GM18517 (cell line): Measurements from ENCODE around the gene CACNA2D2.
A peak's percentile ranks its signal among the peaks of the same experiment; 100 is the strongest.

ENCODE experiments used
- ATAC-seq: cut with Tn5 transposase; IDR thresholded peaks from one replicate; pipeline ENCODE4 v1.9.1; 2021; ENCODE audit warnings: mild to moderate bottlenecking, moderate library complexity; ENCODE audit not compliant: unreplicated experiment

Gene CACNA2D2

DNA sequence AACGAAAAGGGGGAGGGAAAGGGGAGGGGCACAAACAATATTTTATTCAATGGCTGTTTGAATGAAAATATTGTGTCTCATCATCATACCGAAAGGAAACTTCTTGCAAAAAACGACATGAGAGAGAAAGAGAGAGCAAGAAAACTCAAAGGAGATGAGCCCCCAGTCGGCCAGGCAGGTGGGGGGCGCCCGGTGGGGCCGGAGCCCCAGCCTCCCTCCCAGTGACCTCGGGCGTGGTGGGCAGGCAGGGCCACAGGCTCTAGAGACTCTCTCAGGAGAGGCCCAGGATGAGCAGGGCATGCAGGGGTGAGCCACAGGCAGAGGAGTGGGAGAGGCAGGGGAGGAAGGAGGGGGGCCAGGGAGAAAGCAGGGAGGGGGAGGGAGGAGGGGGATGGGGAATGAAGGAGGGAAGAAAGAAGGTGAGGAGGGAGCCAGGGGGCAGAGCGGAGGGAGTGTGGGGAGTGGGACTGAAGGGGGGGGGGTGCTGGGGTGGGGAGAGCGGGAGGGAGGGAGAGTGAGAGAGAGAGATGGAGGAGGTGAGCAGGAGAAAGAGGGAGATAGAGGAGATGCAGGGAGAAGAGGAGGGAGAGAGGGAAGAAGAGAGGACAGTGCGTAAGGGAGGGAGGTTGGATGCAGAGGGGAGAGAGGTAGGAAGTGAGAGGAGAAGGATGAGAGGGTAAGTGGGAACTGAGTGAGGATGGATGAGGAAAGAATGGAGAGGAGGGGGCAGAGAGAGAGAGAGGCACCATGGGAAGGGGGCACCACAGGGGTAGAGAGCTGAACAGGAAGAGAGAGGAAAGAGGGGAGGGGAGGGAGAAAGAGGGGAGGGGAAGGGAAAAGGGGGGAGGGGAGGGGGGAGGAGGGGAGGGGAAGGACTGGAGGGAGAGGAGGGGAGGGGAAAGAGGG, 130.0 kb downstream of the CACNA2D2 start:
- no peak for ATAC-seq

DNA sequence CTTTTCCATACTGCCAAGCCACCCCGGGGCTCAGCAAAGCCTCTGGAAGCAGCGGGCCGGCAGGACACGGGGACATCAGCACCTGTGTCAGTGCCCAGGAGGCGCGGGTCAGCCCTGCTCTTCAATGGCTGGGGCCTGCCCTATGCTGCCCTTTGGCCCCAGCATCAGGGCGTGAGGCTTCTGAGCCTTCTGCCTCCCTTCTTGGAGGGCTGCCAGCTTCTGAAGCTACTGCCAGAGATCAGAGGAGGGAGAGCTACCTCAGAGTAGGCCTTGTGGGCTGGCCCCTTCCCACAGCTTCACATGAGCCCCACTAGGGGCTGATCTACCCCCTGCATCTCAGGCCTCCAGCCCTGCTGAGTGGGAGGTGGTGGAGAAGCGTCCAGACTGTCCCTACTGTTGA, 131.1 kb downstream of the CACNA2D2 start:
- no peak for ATAC-seq

DNA sequence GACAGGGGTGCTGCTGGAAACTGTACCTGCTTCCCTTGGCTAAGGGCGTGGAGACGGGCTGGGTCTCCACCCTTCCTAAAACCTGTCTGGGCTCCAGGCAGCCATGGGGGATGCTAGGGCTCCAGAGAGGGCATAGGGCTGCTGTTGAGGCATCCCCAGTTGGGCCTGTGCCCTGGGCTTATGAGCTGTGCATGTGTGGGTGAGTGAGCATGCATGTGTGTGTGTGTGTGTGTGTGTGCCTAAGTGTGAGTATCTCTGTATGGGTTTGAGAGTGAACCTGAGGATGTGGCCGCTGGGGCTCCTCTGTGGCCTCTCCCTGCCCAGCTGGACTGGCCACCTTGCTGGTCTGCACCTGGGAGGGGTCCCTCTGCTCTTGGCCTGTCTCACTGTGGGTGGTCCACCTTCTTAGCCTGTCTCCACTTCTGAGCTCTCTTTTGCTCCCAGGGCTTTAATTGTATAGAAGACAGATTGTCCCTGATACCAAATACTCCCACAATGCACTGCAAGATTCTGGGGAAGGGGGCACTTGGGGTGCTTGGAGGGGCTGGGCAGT, 132.2 kb downstream of the CACNA2D2 start:
- ATAC-seq, result no peak

DNA sequence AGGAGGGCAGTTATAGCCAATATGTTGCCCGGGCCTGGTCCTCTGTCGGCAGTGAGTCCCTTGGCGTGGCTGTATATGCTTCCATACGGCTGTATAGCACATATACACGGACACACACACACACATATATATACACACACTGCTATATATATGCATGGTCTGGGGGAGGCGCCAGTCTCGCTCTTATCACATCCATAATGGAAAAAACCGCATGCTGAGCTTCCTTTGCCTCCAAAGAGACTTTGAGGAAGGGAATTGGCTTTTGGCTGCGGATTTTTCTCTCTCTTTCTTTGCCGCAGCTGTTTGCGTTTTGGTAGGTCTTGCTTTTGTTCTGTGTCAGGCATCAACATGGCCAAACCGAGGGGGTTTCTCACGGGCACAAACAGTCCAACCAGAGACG, 132.8 kb downstream of the CACNA2D2 start:
- no peak for ATAC-seq

DNA sequence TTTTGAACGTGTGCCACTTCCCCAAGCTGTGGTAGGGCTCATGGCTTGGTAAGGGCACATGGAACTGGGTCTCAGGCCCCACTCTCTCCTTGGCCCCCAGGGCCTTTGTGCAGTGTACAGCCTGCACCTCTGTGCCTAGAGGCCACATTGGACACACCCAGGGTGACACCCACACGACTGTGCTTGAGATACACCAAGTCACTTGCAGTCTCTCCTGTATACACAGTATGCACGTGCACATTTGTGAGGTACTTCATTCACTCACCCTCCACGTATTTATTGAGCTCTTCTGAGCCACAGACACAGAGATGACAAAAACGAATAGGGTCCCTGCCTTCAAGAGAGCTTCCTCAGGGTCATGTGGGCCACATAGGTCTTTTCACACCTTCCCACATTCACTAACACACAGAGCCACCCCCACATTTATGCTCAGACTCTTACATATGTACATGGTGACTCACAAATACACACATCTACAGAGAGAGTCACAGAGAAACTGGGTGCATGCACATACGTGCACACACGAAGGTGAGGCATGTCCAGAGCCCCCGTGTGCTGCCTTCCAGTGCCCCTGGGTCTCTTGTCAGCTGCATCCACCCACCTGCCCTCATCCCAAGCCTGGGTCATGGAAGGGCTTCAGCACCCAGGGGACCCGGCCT, 134.3 kb downstream of the CACNA2D2 start:
- no peak for ATAC-seq

DNA sequence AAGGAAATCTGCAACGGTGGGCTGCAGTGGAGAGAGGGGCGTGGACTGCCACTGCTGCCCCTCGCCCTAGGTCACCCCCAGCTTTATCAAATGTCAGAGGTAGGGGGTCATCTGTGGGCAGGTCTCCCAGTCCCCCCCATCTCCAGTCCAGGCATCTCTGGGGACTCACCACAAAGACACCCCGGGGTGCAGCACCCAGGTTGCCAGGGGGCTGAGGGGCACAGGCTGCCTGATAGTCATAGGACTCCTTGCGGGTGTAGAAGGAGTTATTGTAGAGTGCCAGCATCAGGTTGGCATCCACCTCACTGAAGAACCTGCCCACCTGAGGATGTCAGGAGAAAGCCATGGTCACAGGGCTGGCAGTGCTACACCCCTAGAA, 137.6 kb downstream of the CACNA2D2 start:
- ATAC-seq, result no peak

DNA sequence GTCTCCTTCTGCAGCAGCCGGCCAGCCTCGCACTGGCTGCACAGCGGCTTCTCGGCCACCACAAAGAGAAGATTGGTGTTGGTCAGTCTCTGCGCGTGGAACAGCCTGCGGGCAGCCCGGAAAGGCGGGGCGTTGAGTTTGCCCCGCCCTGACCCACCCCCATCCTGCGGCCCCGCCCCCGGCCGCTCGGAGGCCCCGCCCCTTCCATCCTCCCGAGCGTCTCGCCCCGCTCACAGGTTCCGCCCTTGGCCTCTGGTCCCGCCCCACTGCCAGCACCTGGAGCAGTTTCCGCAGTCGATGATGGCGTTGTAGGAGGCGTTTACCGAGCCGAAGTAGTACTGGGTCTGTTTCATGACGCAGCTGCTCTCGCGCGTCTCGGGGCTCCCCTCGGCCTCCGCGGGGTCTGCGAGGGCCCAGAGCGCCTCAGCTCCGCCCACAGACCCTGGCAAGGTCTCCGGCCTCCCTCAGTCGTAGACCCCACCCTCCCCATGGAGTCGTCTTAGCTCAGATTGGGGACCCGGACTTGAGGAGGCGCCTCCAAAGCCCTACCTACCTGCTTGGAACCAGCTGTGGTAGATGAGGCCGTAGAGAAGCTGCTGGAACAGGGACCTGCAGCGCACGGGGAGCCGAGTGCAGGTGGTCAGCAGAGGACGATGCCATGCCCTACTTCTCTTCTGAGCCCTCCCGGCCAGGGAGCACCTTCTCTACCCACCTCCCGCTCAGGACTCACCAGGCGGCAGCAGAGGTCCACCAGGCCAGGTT, 138.2 kb downstream of the CACNA2D2 start:
- ATAC-seq, result peak; percentile 81

DNA sequence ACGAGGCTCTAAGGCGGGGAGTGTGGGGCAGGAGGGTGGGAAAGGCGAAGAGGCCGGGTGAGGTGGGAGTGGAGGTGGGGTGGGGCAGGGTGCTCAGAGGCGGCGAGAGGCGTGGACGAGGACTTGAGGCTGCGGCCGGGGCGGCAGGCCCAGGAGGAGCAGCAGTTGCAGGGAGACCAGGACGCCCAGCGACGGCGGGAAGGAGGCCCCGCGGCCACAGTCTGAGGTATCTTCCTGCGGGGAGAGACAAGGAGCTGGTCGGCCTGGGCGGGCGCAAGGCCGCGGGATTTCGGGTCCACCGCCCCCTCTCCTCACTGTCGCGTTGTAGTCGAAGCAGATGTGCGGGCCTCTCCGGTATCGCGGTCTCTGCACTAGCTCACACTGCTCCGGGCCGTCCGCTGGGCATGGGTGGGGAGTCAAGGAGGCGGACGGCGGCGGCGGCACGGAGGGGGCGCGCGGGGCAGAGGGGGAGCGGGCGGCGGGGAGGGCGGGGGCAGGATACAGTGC, 138.8 kb downstream of the CACNA2D2 start:
- ATAC-seq, result no peak

DNA sequence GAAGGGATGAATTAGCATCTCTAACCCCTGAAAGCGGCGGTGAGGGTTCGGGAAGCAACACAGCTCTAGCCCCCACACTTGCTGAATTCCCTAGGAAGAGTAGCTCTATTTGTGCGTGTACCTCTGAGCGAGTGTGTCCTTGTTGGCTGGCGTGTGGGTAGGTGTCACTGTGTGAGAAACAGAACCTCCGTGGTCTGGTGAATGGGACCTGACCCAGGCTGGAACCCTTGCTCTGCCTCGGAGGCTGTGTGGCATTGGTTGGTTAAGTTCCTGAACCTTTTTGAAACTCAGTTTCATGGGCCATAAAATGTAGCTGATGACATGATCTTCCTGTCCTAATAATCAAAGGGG, 143.7 kb downstream of the CACNA2D2 start:
- ATAC-seq, result no peak

DNA sequence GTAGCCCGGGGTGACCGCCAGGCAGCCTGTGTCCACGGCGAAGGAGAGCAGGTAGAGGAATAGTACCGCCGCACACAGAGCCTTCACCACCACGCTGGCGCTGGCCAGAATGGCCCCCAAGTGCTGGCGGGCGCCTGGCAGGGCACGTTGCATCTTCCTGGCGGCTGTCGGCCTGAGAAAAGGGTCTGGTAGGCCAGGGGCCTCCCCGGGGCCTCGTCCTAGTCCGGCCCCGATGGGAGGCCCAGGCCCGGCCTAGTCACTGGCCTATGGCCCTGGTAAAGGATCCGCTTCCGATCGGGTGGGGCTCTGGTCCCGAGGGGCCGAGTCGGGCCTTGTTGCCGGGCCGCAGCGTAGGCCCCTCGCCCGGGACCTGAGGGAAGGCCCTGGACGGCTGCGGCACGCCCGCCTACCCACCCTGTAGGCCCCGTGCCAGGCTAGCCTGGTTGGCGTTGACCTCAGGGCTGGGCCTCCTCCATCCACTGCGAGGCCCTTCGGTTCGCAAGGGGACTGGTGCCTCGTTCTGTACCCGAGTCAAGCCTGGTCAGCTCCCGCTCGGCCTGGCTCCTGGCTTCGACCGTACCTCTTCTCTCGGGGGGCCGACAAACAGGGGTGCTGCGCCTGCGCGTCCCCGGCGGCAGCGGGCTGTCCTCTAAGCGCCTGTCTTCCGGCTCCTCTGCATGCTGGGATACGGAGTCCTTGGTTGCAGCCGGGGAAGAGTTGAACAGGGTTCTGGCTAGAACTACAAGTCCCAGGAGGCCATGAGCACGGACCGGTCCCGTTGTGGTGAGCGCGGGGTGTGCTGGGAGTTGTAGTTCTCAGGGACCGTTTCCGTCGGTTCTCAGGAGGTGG, 144.3 kb downstream of the CACNA2D2 start, which contains the start of gene TMEM115:
Gene TMEM115, minus strand, starts transcription at position 611 of the 849 bp plus-strand sequence. Its CDS starts 458 bp downstream, at position 153.
- peak; percentile 98 for ATAC-seq

DNA sequence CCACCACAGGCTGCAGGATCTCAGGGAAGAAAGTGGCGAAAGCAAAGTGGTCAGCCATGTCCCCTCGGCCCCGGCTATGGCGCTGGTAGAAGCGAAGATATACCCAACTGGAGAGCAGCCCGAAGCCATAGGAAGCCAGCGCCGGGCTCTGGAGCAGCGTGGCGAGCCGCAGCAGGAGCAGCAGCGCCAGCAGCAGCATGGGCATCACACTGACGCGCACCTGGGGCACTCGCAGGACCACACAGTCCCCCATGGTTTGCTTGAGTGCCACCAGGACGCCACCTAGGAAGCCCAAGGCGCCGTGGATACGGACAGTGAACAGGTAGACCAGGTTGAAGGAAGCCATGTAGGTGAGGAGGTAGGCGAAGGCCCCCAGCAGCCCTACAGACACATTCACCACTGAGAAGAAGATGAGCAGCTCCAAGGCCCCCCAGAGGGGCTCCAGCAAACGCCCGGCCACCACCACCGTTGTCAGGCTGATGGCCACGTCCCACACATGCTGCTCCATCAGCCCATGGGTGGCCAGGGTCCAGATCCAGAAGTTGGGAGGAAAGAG, 145.0 kb downstream of the CACNA2D2 start:
- no peak for ATAC-seq

DNA sequence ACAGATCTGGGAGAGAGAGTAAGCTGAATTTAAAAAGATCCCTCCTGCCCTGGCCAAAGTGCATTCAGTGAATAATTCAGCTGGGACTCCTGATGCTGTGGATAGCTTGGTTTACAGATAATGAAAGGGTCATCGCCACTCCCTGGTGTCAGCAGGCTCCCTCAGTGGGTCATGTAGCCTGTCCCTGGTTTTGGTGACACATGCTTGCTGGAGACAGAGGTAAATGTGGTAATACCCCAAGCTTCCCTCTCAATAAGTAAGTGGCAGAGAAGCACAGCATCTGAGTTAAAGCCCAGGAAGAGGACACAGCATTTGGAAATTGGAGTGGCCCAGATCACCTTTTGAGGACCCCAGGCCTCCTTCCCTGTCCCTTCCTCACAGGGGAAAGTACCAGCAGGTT, 146.0 kb downstream of the CACNA2D2 start:
- no peak for ATAC-seq

DNA sequence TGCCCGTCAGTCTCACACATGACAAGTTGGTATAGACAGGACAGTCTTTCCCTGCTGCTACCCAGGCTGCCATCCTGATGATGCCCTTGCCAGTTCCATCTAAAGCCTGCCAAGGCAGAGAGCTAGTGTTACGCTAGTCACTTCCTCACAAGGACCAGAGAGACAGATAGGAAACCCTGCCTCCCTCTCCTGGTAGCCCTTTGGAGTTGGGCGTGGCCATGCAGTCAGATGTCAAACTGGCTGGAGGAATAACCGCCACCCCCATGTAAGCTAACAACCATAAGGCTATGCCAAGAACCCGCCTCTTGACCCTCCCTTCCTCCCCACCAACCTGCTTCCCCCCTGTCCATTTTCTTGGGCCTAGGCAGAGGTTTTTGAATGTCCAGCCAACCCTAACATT, 146.9 kb downstream of the CACNA2D2 start:
- no peak for ATAC-seq

DNA sequence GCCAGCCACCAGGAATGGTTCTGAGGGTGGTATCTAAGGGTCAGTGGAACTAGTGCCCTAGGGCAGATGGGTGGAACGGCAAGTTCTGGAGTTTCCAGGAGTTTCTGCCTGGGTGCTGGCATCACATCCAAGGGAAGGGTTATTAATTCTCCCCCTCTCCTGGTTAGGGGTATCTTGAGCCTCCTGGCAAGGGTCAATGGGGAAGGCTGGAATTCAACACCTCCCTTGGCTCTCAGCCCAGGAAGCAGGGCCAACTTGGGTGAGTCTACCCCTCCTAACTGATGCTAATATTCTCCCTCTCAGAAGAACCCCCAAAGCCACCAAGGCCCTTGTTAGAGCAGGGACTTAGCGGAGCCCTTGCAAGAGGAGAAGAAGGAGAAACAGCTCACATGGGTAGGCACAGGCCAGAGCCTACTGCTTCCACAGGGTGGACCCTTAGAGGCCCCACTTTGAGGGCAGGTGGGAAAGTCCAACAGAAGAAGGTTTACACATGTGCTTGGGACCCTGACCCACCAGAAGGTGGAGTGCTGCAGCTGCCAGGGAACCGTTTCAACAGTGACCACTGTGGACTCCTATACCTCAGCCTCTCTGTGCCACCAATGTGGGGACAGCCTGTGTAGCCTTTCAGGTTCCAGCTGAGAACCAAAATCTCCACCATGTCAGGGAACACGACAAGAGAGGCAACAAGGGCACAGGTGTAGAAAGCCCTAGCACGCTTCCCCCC, 147.4 kb downstream of the CACNA2D2 start:
- no peak for ATAC-seq

DNA sequence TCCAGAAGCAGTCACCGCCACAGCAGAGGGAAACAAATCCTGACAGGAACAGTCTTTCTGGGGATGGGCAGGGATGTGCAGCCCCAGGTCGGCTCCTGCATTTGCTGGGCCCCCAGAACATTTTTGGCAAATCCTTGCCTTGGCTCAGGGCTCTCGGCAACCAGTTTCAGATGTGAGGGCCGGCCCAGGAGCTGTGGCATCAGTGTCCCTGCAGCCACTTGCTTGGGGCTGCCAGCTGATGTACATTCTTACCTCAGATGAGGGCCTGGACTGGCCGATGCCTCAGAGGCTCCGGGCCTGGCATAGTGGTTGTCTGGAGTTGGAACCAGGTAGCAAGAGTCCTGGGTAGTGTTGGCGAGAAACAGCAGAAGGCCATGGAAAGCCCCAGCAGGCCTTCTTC, 148.6 kb downstream of the CACNA2D2 start:
- no peak for ATAC-seq

DNA sequence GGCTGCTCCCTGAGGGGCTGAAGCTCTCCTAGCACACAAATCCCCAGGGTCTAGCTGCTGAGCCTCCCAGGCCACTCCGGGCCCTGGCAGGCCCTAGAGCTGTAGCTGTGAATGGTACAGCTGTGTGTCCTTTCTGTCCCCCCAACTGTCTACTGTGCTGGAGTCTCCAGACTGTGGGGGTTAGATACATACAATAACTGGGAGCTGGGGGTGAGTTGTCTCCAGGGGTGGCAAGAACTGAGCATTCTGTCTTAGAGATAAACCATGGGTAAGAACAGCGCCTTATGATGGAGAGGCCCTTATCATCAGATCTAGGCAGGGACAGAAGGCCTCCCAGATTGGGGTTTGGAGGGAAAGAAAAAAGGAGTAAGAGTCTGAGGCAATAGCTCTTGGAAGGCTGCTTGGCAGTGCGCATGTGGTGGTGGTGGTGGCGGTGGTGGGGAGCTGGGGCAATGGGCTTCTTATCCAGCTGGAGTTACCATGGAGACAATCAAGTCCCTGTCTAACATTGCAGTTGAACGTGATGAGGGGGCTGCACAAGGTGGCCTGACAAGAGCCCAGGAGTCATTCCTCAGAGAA, 149.2 kb downstream of the CACNA2D2 start:
- ATAC-seq, result no peak

DNA sequence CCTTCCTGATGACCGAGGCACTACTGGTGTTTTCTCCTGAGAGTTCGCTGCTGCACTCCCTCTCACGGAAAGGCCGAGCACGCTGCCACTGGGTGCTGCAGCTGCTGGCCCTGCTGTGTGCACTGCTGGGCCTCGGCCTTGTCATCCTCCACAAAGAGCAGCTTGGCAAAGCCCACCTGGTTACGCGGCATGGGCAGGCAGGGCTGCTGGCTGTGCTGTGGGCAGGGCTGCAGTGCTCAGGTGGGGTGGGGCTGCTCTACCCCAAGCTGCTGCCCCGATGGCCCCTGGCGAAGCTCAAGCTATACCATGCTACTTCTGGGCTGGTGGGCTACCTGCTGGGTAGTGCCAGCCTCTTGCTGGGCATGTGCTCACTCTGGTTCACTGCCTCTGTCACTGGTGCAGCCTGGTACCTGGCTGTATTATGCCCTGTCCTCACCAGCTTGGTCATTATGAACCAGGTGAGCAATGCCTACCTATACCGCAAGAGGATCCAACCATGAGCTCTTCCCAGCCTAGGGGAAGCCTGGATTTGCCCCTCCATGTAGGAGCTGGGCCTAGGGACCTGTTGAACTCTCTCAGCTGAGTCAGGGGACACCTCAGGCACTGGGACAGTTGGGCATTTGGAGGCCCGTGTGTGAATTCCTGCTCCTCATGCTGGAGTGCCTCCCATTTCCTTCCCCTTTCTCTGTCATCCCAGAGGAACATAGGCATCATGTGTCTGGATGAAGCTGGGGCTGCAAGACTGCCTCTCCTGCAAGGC, 150.0 kb downstream of the CACNA2D2 start:
- no peak for ATAC-seq

DNA sequence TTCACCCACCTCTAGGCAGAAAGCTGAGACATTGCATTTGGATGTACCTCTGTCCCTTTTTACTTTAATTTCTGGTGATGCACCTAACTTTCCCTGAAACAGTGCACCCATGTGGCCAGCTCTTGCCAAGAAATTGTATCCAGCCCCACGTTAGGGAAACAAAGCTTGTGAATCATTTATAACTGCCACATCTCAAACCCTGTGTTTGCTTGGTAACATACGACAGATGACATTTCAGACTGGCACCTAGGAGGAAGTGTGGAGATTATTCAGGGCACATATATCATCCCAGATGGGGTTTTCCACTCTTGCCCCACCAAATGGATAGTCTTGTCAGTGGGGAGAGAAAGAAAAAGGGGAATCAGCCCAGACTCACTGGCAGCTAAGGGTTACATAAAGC, 150.7 kb downstream of the CACNA2D2 start:
- ATAC-seq, result no peak
